C1 segment of cervical spinal cord (tissue), 14 donors: ENCODE results near the gene PLK5.
"Not testable (repeated sequence)": the region's sequence is repeated elsewhere in the genome, so short reads cannot be mapped to it uniquely, and the experiment has no call there.

Experiments used
- DNase-seq, 14 donors: peaks; one replicate each; lab custom pipeline; 2025; lab: John Stamatoyannopoulos, UW

The PLK5 gene

DNA sequence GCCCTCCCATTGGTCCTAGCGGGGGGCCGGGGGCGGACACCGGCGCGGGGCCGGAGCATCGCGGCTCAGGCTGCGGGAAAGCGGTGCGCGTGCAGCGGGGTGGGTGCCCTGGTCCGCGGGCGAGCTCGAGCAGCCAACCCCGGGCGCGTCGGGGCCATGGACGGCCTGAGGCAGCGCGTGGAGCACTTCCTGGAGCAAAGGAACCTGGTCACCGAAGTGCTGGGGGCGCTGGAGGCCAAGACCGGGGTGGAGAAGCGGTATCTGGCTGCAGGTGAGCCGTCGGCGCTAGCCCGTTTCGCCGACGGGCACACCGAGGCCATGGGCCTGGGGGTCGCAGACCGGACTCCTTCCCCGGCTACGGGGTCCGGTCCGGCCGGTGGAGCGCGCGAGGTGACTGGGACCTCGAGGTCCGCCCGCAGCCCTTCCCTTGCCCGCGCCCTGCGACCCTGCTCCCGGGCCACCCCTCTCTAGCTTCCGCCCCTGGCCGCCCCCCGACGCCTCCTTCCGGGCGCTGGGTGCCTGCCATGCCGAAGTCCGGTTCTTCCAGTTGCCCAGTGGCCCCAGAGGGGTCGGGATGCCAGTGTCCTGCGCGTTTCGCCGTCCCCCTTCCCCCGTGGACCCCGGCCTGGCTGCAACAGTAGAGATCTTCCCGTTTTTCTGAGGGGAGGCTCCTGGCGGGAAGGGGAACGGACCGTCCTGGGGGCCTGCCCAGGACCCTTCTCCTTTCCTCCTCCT, 32.6 kb upstream of the PLK5 start, which contains the start of gene REEP6:
Gene REEP6 (plus strand): TSS at position 68 of the 735 bp plus-strand sequence. CDS start 89 bp downstream, at position 157.
- DNase-seq, result no peak

- DNase-seq, result no peak
Measured at GRCh38 chr19:1491849-1492170, 32.1 kb upstream of the PLK5 start.

DNA sequence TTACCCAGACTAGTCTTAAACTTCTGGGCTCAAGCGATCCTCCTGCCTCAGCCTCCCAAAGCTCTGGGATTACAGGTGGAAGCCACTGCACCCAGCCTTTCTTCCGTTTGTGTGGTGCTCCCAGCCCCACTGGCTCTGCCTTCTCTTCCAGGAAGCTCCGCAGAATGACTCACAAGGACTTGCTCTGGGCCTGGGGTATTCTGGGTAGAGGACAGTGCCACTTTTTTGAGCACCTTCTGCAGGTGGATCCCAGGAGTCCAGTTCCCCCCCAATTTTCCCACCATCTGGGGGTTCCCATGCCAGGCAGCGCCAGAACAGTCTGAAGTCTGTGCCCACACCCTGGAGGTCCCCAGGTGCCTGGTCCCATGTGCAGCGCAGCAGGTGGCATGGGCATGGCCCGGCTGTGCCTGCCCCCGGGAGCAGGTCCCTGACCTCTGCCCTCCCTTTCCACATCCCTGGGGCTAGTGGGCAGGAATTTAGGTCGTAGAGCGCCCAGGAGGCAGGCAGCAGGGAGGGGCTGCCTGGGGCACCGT, 31.3 kb upstream of the PLK5 start:
- no peak for DNase-seq

DNA sequence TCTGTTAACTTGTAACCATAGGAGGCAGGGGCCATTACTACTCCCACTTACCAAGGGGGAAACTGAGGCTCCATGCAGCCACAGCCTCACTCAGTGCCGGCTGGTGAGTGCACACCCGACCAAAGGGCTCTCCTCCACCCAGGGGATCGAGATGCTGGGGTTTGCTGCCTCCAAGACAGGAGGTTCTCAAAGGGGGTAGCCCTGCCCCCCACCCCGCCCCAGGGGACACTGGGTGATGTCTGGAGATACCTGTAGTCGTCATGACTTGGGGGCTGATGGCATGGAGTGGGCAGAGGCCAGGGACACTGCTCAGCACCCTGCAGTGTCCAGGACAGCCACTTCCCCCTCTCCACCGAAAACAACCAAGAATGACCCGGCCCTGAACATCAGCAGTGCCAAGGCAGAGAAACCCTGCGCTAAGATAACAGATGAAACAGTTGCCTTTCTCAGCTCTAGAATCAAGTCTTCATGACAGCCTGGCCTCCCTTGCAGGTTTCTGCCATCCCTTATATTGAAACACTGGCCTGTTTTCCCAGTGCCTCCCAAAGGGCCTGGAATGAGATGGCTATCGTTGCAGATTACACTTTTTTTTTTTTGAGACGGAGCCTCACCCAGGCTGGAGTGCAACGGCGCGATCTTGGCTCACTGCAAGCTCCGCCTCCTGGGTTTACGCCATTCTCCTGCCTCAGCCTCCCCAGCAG, 29.6 kb upstream of the PLK5 start:
- DNase-seq, result no peak

DNA sequence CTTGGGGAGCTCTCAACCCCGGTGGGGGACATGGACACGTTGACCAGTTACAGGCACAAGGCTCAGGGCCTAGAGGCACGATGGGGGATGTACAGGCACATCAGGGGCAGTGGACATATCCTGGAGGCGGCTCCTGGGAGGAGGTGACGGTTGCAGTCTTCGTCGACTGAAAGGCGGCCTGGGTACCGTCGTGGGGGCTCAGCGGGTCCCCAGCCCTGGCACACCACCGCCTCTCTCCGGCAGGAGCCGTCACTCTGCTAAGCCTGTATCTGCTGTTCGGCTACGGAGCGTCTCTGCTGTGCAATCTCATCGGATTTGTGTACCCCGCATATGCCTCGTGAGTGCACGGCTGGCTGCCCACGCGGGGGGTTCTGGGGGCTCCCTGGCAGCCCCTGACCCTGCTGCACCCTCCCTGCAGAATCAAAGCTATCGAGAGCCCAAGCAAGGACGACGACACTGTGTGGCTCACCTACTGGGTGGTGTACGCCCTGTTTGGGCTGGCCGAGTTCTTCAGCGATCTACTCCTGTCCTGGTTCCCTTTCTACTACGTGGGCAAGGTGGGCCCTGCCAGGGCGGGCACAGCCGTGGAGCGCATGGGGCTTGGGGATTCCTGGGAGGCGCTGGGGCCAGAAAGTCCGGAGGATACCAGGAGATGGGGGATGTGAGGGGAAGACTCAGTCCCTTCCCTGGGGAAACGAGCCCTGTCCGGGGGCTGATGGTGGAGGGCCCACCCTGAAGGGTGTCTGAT, 28.7 kb upstream of the PLK5 start:
- no peak for DNase-seq

GRCh38 chr19:1495799-1496713, 27.8 kb upstream of the PLK5 start:
- DNase-seq, result no peak

DNA sequence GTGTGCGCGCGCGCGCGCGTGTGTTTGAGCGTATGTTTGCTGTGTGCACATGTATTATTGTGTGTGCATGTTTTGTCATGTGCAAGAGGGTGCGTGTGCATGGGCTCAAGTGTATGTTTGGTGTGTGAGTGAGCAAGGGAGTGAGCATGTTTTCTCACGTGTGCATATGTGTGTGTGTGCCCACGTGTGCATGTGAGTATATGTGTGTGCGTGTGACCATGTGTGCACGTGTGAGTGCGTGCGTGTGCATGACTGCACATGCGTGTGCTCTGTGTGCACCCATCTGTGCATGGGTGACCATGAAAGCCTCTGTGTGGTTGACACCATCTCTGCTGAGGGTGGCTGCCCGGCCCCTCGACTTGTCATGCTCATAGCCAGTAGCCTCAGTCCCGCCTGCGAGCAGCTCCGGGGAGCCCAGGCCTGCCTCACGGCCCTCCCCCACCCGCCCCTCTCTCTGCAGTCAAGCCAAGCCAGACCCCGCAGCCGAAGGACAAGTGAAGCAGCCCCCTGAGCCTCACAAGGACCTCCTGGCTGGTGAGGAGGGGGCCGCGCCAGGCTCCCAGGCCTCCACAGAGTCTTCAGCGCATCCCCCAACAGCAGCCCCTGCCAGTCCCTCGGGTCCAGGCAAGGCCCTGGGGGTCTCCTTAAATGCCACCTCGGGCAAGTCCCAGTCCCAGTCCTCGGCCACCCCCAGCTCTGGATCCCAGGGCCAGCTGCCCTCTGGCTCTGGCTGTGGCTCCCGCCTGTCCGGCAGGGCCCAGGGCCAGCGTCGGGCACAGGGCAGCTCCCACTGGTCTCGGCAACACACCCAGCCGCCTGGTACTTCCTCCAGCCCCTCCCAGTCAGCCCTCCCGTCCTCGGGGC, 26.9 kb upstream of the PLK5 start:
- no peak for DNase-seq

DNA sequence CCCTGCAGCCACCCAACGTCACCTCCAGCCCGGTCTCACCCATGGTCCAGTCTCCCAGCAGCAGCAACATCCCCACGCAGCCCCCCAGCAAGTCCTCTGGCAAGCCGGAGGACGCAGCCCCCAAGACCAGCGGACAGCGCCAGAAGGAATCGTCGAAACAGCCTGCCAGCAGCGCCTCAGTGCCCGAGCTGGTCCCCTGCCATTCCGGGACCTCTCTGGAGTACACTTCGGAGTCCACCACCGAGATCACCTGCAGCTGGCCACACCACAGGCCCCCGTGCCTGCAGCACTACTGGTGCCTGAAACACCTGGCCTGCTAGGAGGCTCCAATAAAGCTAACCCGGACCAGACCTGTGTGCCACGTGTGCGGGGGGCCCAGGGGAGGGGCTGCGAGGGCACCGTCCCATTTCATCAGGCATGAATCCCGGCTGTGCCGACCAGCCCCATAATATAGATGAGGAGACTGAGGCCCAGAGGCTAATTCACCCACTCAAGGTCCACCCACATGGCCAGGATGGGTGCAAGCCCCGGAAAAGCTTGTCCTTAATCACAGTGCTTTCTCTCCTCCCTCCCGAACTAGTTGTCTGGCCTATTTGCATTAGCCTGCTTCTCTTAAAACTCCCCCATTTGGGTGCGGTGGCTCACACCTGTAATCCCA, 26.2 kb upstream of the PLK5 start:
- no peak for DNase-seq

GRCh38 chr19:1499231-1499630, 24.6 kb upstream of the PLK5 start:
- DNase-seq, result not testable (repeated sequence)

DNA sequence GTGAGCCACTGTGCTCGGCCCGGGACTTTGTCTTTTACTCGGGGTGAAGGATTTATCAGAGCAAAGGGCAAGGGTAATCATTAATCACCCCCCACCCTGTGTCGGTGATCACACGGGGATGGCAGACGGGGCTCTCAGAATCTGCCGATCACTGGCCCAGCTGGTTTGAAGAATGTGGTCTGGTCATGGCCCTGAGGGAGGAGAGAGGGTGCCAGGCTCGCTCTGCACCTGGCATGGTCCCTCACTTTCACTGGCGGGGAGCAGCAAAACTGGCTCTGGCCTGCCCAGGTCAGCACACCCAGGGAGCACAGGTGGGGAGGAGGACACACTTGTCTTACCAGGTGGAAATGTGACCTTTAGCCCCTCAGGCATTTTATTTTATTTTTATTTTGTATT, 22.7 kb upstream of the PLK5 start:
- no peak for DNase-seq

GRCh38 chr19:1502433-1503088, 21.3 kb upstream of the PLK5 start:
- DNase-seq, result no peak

- peak in 7 of 14 donors; percentile 6 to 53 (median 25) for DNase-seq
Measured at GRCh38 chr19:1503089-1503924, 20.6 kb upstream of the PLK5 start.

- DNase-seq, result no peak
Measured at GRCh38 chr19:1503925-1504773, 19.7 kb upstream of the PLK5 start.

DNA sequence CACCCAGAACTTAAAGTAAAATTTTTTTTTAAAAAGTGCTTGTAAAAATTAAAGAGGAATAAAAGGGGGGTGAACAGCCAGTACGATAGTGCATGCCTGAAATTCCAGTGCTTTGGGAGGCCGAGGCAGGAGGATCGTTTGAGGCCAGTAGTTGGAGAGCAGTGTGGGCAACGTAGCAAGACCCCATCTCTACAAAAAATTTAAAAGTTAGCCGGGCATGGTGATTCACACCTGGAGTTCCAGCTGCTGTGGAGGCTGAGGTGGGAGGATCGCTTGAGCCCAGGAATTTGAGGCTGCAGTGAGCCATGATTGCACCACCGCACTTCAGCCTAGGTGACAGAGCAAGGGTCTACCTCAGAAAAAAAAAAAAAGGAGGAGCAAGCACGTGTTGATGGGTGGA, 18.9 kb upstream of the PLK5 start:
- DNase-seq, result no peak

- no peak for DNase-seq
Measured at GRCh38 chr19:1505991-1506881, 17.6 kb upstream of the PLK5 start.

DNA sequence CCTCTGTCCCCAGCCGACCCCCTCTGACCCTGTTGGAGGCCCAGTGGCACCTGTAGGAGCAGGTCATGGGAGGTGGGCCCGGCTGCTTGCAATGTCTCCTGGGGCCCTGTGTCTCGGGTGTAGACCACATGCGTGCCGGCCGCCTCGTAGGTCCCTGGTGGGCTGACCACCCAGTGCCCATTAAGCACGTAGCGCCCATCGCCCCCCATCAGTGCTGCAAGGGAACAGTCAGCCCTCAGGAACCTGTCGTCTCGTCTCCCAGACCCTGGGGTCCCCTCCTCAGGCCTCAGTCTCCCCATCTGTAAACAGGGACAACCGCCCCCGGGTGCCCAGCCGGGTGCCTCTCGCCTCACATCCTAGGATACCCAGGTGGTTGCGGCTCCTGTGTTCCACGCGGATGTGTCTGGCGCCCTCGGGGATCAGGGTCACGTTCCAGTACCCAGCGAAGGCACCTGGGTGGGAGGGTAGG, 16.7 kb upstream of the PLK5 start:
- DNase-seq, result no peak
